GM12892 (cell line): ENCODE results near the gene SPATA33.
"Not testable (repeated sequence)": the region's sequence is repeated elsewhere in the genome, so short reads cannot be mapped to it uniquely, and the experiment has no call there.

ENCODE experiments used
- DNase-seq: peaks from one replicate; pipeline ENCODE4 v3.0.0; 2011; ENCODE audit not compliant: insufficient read length
- FAIRE-seq: peaks from 2 replicates; lab custom pipeline; 2011; peaks lifted over from hg19 to GRCh38; lab: Jason Lieb, UNC
- POLR2A ChIP-seq: IDR thresholded peaks from 2 replicates; pipeline ENCODE4 v1.6.1; 2011; ENCODE audit warnings: low read depth, low read length, control low read depth
- POLR2AphosphoS5 ChIP-seq: IDR thresholded peaks from 2 replicates; pipeline ENCODE4 v1.6.1; 2011; ENCODE audit warnings: low read depth, low read length, control low read depth
- TAF1 ChIP-seq: IDR thresholded peaks from 2 replicates; pipeline ENCODE4 v1.6.1; 2011; ENCODE audit warnings: low read depth, mild to moderate bottlenecking, control low read depth, low read length, borderline replicate concordance

The SPATA33 gene

GRCh38 chr16:89618109-89618998 lies 39.3 kb upstream of the SPATA33 start:
- no peak for DNase-seq
- TF ChIP-seq POLR2AphosphoS5 (no peak), TAF1 (no peak), POLR2A (no peak)
- no peak for FAIRE-seq

- no peak for DNase-seq
- no peak for FAIRE-seq
- TF ChIP-seq POLR2A (no peak), TAF1 (no peak), POLR2AphosphoS5 (no peak)
Measured at GRCh38 chr16:89619840-89620239, 37.8 kb upstream of the SPATA33 start.

- TF ChIP-seq TAF1 (no peak), POLR2AphosphoS5 (no peak), POLR2A (no peak)
- FAIRE-seq (no peak), DNase-seq (no peak)
Measured at GRCh38 chr16:89620406-89620841, 37.2 kb upstream of the SPATA33 start.

GRCh38 chr16:89621136-89621697 lies 36.4 kb upstream of the SPATA33 start:
- FAIRE-seq, result no peak
- TF ChIP-seq POLR2AphosphoS5, result no peak
- TF ChIP-seq TAF1, result no peak
- no peak for TF ChIP-seq POLR2A
- no peak for DNase-seq

GRCh38 chr16:89621698-89622409 lies 35.8 kb upstream of the SPATA33 start:
- FAIRE-seq (no peak), DNase-seq (no peak)
- TF ChIP-seq POLR2AphosphoS5 (no peak), POLR2A (no peak), TAF1 (no peak)

GRCh38 chr16:89623511-89624261 lies 34.0 kb upstream of the SPATA33 start:
- DNase-seq (no peak), FAIRE-seq (no peak)
- TF ChIP-seq TAF1 (no peak), POLR2AphosphoS5 (no peak), POLR2A (no peak)

- FAIRE-seq (no peak), DNase-seq (no peak)
- no peak for TF ChIP-seq POLR2A
- no peak for TF ChIP-seq TAF1
- no peak for TF ChIP-seq POLR2AphosphoS5
Measured at GRCh38 chr16:89624777-89625761, 32.6 kb upstream of the SPATA33 start.

GRCh38 chr16:89629827-89630610 lies 27.6 kb upstream of the SPATA33 start:
- DNase-seq (no peak), FAIRE-seq (no peak)
- TF ChIP-seq POLR2A, result no peak
- no peak for TF ChIP-seq TAF1
- no peak for TF ChIP-seq POLR2AphosphoS5

GRCh38 chr16:89633064-89633631 lies 24.5 kb upstream of the SPATA33 start:
- no peak for TF ChIP-seq POLR2AphosphoS5
- no peak for TF ChIP-seq TAF1
- TF ChIP-seq POLR2A, result no peak
- no peak for DNase-seq
- no peak for FAIRE-seq

GRCh38 chr16:89634463-89635385 lies 22.9 kb upstream of the SPATA33 start:
- FAIRE-seq, DNase-seq: not testable (repeated sequence)
